ENCODE results near the gene GFI1B. TPM values are rescaled to one million over a fixed set of nuclear protein-coding genes. Genes with fewer than 3 reads are reported as not detected.

Gene GFI1B
- total and polyA plus RNA-seq, 10 of the 15 experiments (the other 5 are each of a cell fraction or from before 2014, with no cell fraction given): 0.04 to 0.11 (median 0.05) TPM; not detected in 7

- no peak for TF ChIP-seq ZNF592 (IDR thresholded peaks at IDR 0.05)
- TF ChIP-seq NRF1 (conservative IDR thresholded peaks at IDR 0.05; ENCODE audit: low read depth, low read length): no peak
These were observed 4.8 kb upstream of the GFI1B start (continued) for GRCh38 chr9:132973713-132974112.

DNA sequence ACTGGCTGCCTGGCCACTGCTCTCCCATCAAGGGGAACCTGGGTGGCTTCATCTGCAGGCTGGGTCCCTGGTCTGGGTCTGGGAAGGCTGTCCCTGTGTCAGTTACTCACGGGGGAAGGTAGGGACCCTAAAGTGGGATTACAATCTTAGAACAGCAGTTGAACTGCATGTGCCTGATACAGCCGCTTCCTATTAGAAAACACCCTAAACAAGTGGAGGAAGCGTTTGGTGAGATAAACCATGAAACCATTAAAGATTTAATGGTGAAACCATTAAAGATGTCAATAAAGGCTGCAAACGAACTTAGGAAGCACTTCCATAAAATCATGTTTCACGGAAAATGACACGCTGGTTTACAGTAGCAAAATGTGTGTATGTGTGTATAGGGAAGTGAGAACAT is 2.5 kb upstream of the GFI1B start:
- H3K36me3 ChIP-seq (ENCODE audit: control insufficient read depth in 2 of 2, insufficient read depth in 2 of 2, low read length in 1 of 2): no peaks in the 10 kb centered on the region
- intact Hi-C loops (cut with micrococcal nuclease; ENCODE audit: unreplicated experiment): loop anchor here (10.0 kb wide), 1 partner anchor 171 kb away; no protein-coding TSS in a partner anchor
- POLR2A ChIA-PET: no interaction called here
- WGBS (ENCODE audit: insufficient coverage, insufficient replicate concordance, low lambda C conversion rate, missing lambda C conversion rate): 43% methylated on average over 6 of the region's 6 CpGs
- RAD21 ChIA-PET (ENCODE audit: unreplicated experiment): no interaction called here
- no peak overlapping the region for H3K9ac ChIP-seq (ENCODE audit: control insufficient read depth, insufficient read depth, low read length)
- H3K4me1 ChIP-seq (ENCODE audit: control insufficient read depth, insufficient read depth, low read length): no peaks in the 10 kb centered on the region
- no peaks in the 10 kb centered on the region for H3K79me2 ChIP-seq (ENCODE audit: control insufficient read depth, insufficient read depth, low read length)
- BruUV-seq (replicated peaks): no TSS peak
- H2AFZ ChIP-seq (ENCODE audit: control insufficient read depth, low read depth, low read length): no peak overlapping the region
- no peak for ATAC-seq
- DNase-seq (ENCODE audit: low read depth, low spot score): no peak
- H3K9me3 ChIP-seq (replicated peaks; ENCODE audit: control insufficient read depth, insufficient read depth, low read length): no peaks in the 10 kb centered on the region; the same call in 2 of the 3 replicates
- no peak overlapping the region for H3K27ac ChIP-seq (ENCODE audit: control insufficient read depth, insufficient read depth)
- no peak for FAIRE-seq
- peaks cover 6% of the 10 kb centered on the region in 2 experiments; a peak in 1 of 4 replicates for H3K27me3 ChIP-seq (replicated peaks in 1 of 2; ENCODE audit: control insufficient read depth in 2 of 2, insufficient read depth in 2 of 2, low read length in 1 of 2)
- in situ Hi-C loops (cut with MboI): no loop called here
- H3K4me3 ChIP-seq: no peak overlapping the region
- CTCF ChIA-PET: interaction anchor here (1.3 to 2.1 kb wide), 5 partner anchors 8 to 54 kb away, joined by 3 to 12 read pairs (median 4); no protein-coding TSS in a partner anchor
- TF ChIP-seq RBBP5 (conservative IDR thresholded peaks at IDR 0.05) (no peak), MTA3 (IDR thresholded peaks at IDR 0.05; ENCODE audit: borderline replicate concordance, low read length) (no peak), STAT3 (IDR thresholded peaks at IDR 0.05; ENCODE audit: low read depth, low read length) (no peak), MYC (IDR thresholded peaks at IDR 0.05; ENCODE audit: insufficient read depth, insufficient read length, insufficient replicate concordance, low read length, severe bottlenecking) (no peak), IKZF1 (conservative IDR thresholded peaks at IDR 0.05) (no peak), USF1 (IDR thresholded peaks at IDR 0.05; ENCODE audit: borderline replicate concordance, extremely low read length, insufficient read depth, low read depth, low read length) (no peak), FOS (IDR thresholded peaks at IDR 0.05; ENCODE audit: borderline replicate concordance, extremely low read depth, insufficient read length) (no peak), SMAD5 (IDR thresholded peaks at IDR 0.05; ENCODE audit: low read depth) (no peak), SMC3 (IDR thresholded peaks at IDR 0.05; ENCODE audit: borderline replicate concordance, low read length) (no peak), CTCF (IDR thresholded peaks at IDR 0.05 in 2 of 3, conservative IDR thresholded peaks at IDR 0.05 in 1 of 3; ENCODE audit: control insufficient read depth in 2 of 3, extremely low read depth in 1 of 3, insufficient read depth in 1 of 3, low read depth in 3 of 3, low read length in 3 of 3) (no peak), ZNF274 (IDR thresholded peaks at IDR 0.05; ENCODE audit: insufficient read depth, insufficient read length) (no peak), BHLHE40 (IDR thresholded peaks at IDR 0.05; ENCODE audit: borderline replicate concordance in 1 of 2, low read depth in 2 of 2, low read length in 1 of 2) (no peak), HDAC6 (IDR thresholded peaks at IDR 0.05; ENCODE audit: unreplicated experiment) (no peak), YBX1 (IDR thresholded peaks at IDR 0.05) (no peak)
- SMC1A ChIA-PET (ENCODE audit: uncharacterized antibody, unreplicated experiment): interaction anchor here (1.3 kb wide), 1 partner anchor 46 kb away, joined by 3 read pairs; no protein-coding TSS in a partner anchor
- H4K20me1 ChIP-seq (ENCODE audit: control insufficient read depth, insufficient read depth): no peaks in the 10 kb centered on the region
- H3K4me2 ChIP-seq (ENCODE audit: control insufficient read depth, insufficient read depth): no peak overlapping the region

Measured in GM12878 (cell line).